Liver (tissue), 9 donors: ENCODE results near the gene C10orf71. TPM values are rescaled to one million over a fixed set of nuclear protein-coding genes. Genes with fewer than 3 reads are reported as not detected.

Experiments used
- DNase-seq: peaks from one replicate; pipeline ENCODE4 v3.0.0-alpha.2; 2017; ENCODE audit warnings: low spot score
- H3K27ac ChIP-seq, 2 donors: one replicate each; pipeline ENCODE4 v1.7.0; 2013; ENCODE audit warnings: inconsistent platforms in 2 of 2, low read length in 2 of 2, control low read depth in 1 of 2, low read depth in 1 of 2, mild to moderate bottlenecking in 1 of 2
- H3K27me3 ChIP-seq, 4 donors: one replicate each; pipeline versions ENCODE4 v1.6.1 to v1.7.0; 2013; ENCODE audit warnings: low read length in 3 of 4, inconsistent platforms in 1 of 4, mild to moderate bottlenecking in 1 of 4, moderate library complexity in 1 of 4; ENCODE audit not compliant: control insufficient read depth in 4 of 4, insufficient read depth in 4 of 4
- H3K36me3 ChIP-seq, 4 donors: one replicate each; pipeline versions ENCODE4 v1.6.1 to v1.7.0; 2013; ENCODE audit warnings: low read length in 3 of 4, mild to moderate bottlenecking in 3 of 4, low read depth in 1 of 4, moderate library complexity in 1 of 4; ENCODE audit not compliant: control insufficient read depth in 4 of 4, insufficient read depth in 3 of 4
- H3K4me1 ChIP-seq, 4 donors: one replicate each; pipeline versions ENCODE4 v1.6.1 to v1.7.0; 2013; ENCODE audit warnings: low read length in 3 of 4, mild to moderate bottlenecking in 3 of 4, moderate library complexity in 1 of 4; ENCODE audit not compliant: control insufficient read depth in 4 of 4, insufficient read depth in 4 of 4
- H3K4me3 ChIP-seq, 3 donors: one replicate each; pipeline versions ENCODE4 v1.6.1 to v1.7.0; 2013; ENCODE audit warnings: low read length in 3 of 3, control low read depth in 1 of 3, low read depth in 1 of 3, mild to moderate bottlenecking in 1 of 3
- H3K9ac ChIP-seq, 2 donors: one replicate each; pipeline ENCODE4 v1.7.0; 2013; ENCODE audit warnings: low read length in 2 of 2, mild to moderate bottlenecking in 2 of 2, moderate library complexity in 2 of 2, control low read depth in 1 of 2, low read depth in 1 of 2
- H3K9me3 ChIP-seq, 4 donors: one replicate each; pipeline versions ENCODE4 v1.6.1 to v1.7.0; 2013; ENCODE audit warnings: low read length in 3 of 4; ENCODE audit not compliant: control insufficient read depth in 4 of 4
- FOXA1 ChIP-seq: IDR thresholded peaks from 2 replicates; pipeline ENCODE4 v1.6.1; 2016; ENCODE audit warnings: antibody characterized with exemption
- FOXA2 ChIP-seq: IDR thresholded peaks from 2 replicates; pipeline ENCODE4 v1.6.1; 2016; ENCODE audit warnings: antibody characterized with exemption
- GABPA ChIP-seq, 2 donors: IDR thresholded peaks in 1 of 2; conservative IDR thresholded peaks in 1 of 2; 2 replicates each; pipeline ENCODE4 v1.6.1; 2016; ENCODE audit warnings: antibody characterized with exemption in 2 of 2, mild to moderate bottlenecking in 1 of 2, moderate library complexity in 1 of 2
- HNF4A ChIP-seq, 2 donors: conservative IDR thresholded peaks; 2 replicates each; pipeline ENCODE4 v1.6.1; 2016; ENCODE audit warnings: antibody characterized with exemption in 2 of 2, mild to moderate bottlenecking in 2 of 2
- HNF4G ChIP-seq: IDR thresholded peaks from 2 replicates; pipeline ENCODE4 v1.6.1; 2016; ENCODE audit warnings: antibody characterized with exemption
- JUND ChIP-seq, 2 donors: IDR thresholded peaks; 2 replicates each; pipeline ENCODE4 v1.6.1; 2016; ENCODE audit warnings: antibody characterized with exemption in 2 of 2
- NR2F2 ChIP-seq: IDR thresholded peaks from 2 replicates; pipeline ENCODE4 v1.6.1; 2016; ENCODE audit warnings: antibody characterized with exemption
- RAD21 ChIP-seq, 2 donors: IDR thresholded peaks; 2 replicates each; pipeline ENCODE4 v1.6.1; 2016; ENCODE audit warnings: antibody characterized with exemption in 2 of 2, mild to moderate bottlenecking in 2 of 2
- RXRA ChIP-seq, 2 donors: IDR thresholded peaks; 2 replicates each; pipeline ENCODE4 v1.6.1; 2017 to 2018; ENCODE audit warnings: antibody characterized with exemption in 2 of 2, mild to moderate bottlenecking in 1 of 2
- SP1 ChIP-seq: IDR thresholded peaks from 2 replicates; pipeline ENCODE4 v1.6.1; 2018; ENCODE audit warnings: antibody characterized with exemption, mild to moderate bottlenecking
- TAF1 ChIP-seq: conservative IDR thresholded peaks from 2 replicates; pipeline ENCODE4 v1.6.1; 2016; ENCODE audit warnings: antibody characterized with exemption, mild to moderate bottlenecking
- YY1 ChIP-seq: IDR thresholded peaks from 2 replicates; pipeline ENCODE4 v1.6.1; 2016; ENCODE audit warnings: antibody characterized with exemption, mild to moderate bottlenecking
- WGBS: extraction: QIAGEN DNeasy Blood & Tissue Kit; methylation state at CpG from one replicate; pipeline ENCODE4 v1.1.7; 2013; 5-methylcytosine and 5-hydroxymethylcytosine counted together
- polyA plus RNA-seq, 2 donors: library from polyadenylated mRNA; stranded (reverse) in 1 of 2; unstranded in 1 of 2; fragments of 200-250 nt in 1 of 2; fragments of >200 nt in 1 of 2; fragmentation: Nextera tagmentation in 1 of 2; extraction: Ambion mirVana in 1 of 2; gene quantifications; one replicate each; pipeline versions ENCODE4 v1.2.1 to v1.2.3, GENCODE V29; 2013 to 2015
- total RNA-seq, 2 donors: library from RNA; depleted of rRNA; stranded (reverse); fragments of >200 nt; gene quantifications; one replicate each; pipeline ENCODE4 v1.2.3, GENCODE V29; 2014
- TF ChIP-seq, protein P1 (sequence below): IDR thresholded peaks from 2 replicates; pipeline ENCODE4 v1.6.1; 2016; ENCODE audit warnings: antibody characterized with exemption, mild to moderate bottlenecking
- TF ChIP-seq, protein P2 (sequence below): IDR thresholded peaks from 2 replicates; pipeline ENCODE4 v1.6.1; 2016; ENCODE audit warnings: antibody characterized with exemption
- TF ChIP-seq, protein P3 (sequence below): fragments of 150-350 bp; IDR thresholded peaks from 2 replicates; pipeline ENCODE4 v1.5.1; 2017; ENCODE audit warnings: improper control_type of control experiment, low read depth, low read length; ENCODE audit not compliant: missing input control
- TF ChIP-seq, protein P4 (sequence below): IDR thresholded peaks from 2 replicates; pipeline ENCODE4 v1.6.1; 2016; ENCODE audit warnings: antibody characterized with exemption
- TF ChIP-seq, protein P5 (sequence below): IDR thresholded peaks from 2 replicates; pipeline ENCODE4 v1.6.1; 2016; ENCODE audit warnings: antibody characterized with exemption
- donor health status: healthy.
- donor health status: healthy.
- donor health status: healthy.
- donor health status: healthy.
- donor health status: healthy.

Gene C10orf71
- total and polyA plus RNA-seq, 4 donors = 0.03 TPM; not detected in 3

DNA sequence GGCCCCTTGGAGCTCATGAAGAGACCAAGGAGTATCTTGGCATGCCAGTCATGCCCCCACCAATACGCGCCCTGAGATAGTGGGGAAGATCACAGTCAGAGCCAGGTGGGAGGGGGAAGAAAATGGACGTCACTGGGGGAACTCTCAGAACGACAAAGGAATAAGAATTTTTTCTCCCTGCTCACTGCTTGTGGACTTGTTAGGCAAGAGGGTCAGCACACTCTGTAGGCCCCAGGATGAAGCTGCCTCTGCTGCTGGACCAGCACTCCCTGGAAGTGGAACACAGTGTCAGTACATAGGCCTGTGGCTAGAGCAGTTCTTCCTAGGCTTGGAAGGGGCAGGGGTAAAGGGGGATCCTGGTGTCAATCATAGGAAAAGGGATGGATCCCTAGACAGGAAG is 50.4 kb downstream of the C10orf71 start:
- no peaks in the 10 kb centered on the region for H3K4me1 ChIP-seq
- H3K36me3 ChIP-seq = no peaks in the 10 kb centered on the region
- WGBS = 91% methylated on average over 4 of the region's 4 CpGs
- DNase-seq = peak; percentile 13
- TF ChIP-seq, protein P1, sequence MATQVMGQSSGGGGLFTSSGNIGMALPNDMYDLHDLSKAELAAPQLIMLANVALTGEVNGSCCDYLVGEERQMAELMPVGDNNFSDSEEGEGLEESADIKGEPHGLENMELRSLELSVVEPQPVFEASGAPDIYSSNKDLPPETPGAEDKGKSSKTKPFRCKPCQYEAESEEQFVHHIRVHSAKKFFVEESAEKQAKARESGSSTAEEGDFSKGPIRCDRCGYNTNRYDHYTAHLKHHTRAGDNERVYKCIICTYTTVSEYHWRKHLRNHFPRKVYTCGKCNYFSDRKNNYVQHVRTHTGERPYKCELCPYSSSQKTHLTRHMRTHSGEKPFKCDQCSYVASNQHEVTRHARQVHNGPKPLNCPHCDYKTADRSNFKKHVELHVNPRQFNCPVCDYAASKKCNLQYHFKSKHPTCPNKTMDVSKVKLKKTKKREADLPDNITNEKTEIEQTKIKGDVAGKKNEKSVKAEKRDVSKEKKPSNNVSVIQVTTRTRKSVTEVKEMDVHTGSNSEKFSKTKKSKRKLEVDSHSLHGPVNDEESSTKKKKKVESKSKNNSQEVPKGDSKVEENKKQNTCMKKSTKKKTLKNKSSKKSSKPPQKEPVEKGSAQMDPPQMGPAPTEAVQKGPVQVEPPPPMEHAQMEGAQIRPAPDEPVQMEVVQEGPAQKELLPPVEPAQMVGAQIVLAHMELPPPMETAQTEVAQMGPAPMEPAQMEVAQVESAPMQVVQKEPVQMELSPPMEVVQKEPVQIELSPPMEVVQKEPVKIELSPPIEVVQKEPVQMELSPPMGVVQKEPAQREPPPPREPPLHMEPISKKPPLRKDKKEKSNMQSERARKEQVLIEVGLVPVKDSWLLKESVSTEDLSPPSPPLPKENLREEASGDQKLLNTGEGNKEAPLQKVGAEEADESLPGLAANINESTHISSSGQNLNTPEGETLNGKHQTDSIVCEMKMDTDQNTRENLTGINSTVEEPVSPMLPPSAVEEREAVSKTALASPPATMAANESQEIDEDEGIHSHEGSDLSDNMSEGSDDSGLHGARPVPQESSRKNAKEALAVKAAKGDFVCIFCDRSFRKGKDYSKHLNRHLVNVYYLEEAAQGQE = no peak
- TF ChIP-seq HNF4A (conservative IDR thresholded peaks at IDR 0.05) (no peak), HNF4G (no peak), TAF1 (no peak), GABPA (IDR thresholded peaks at IDR 0.05 in 1 of 2, conservative IDR thresholded peaks at IDR 0.05 in 1 of 2) (no peak), YY1 (no peak), JUND (IDR thresholded peaks at IDR 0.05) (no peak), SP1 (no peak), NR2F2 (no peak)
- TF ChIP-seq, protein P2, sequence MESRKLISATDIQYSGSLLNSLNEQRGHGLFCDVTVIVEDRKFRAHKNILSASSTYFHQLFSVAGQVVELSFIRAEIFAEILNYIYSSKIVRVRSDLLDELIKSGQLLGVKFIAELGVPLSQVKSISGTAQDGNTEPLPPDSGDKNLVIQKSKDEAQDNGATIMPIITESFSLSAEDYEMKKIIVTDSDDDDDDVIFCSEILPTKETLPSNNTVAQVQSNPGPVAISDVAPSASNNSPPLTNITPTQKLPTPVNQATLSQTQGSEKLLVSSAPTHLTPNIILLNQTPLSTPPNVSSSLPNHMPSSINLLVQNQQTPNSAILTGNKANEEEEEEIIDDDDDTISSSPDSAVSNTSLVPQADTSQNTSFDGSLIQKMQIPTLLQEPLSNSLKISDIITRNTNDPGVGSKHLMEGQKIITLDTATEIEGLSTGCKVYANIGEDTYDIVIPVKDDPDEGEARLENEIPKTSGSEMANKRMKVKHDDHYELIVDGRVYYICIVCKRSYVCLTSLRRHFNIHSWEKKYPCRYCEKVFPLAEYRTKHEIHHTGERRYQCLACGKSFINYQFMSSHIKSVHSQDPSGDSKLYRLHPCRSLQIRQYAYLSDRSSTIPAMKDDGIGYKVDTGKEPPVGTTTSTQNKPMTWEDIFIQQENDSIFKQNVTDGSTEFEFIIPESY = no peak
- TF ChIP-seq, protein P3, sequence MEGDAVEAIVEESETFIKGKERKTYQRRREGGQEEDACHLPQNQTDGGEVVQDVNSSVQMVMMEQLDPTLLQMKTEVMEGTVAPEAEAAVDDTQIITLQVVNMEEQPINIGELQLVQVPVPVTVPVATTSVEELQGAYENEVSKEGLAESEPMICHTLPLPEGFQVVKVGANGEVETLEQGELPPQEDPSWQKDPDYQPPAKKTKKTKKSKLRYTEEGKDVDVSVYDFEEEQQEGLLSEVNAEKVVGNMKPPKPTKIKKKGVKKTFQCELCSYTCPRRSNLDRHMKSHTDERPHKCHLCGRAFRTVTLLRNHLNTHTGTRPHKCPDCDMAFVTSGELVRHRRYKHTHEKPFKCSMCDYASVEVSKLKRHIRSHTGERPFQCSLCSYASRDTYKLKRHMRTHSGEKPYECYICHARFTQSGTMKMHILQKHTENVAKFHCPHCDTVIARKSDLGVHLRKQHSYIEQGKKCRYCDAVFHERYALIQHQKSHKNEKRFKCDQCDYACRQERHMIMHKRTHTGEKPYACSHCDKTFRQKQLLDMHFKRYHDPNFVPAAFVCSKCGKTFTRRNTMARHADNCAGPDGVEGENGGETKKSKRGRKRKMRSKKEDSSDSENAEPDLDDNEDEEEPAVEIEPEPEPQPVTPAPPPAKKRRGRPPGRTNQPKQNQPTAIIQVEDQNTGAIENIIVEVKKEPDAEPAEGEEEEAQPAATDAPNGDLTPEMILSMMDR = no peak
- TF ChIP-seq, protein P4, sequence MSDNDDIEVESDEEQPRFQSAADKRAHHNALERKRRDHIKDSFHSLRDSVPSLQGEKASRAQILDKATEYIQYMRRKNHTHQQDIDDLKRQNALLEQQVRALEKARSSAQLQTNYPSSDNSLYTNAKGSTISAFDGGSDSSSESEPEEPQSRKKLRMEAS = no peak
- TF ChIP-seq, protein P5, sequence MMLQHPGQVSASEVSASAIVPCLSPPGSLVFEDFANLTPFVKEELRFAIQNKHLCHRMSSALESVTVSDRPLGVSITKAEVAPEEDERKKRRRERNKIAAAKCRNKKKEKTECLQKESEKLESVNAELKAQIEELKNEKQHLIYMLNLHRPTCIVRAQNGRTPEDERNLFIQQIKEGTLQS = no peak
- H3K27ac ChIP-seq = no peak overlapping the region
- no peak overlapping the region for H3K4me3 ChIP-seq
- no peaks in the 10 kb centered on the region for H3K27me3 ChIP-seq
- no peak overlapping the region for H3K9ac ChIP-seq
- H3K9me3 ChIP-seq = peaks cover 2 to 14% (median 10%) of the 10 kb centered on the region in 4 donors

DNA sequence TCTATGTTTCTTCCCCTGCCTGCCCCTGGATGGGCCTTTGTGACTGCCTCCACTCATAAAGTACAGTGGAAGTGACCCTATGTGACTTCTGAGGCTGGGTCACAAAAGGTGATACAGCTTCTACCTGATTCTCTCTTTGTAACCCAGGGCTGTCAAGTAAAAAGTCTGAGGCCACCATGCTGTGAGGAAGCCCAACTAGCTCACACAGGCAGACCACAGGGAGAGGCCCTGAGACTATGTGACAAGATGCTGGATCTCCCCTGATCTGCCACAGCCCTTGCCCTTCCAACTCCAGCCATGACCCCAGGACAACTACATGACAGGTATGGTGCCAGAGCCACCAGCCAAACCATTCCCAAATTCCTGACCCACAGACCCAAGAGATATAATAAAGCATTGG is 51.2 kb downstream of the C10orf71 start:
- Histone ChIP-seq H3K9me3 (peaks cover 2 to 14% (median 10%) of the 10 kb centered on the region in 4 donors), H3K36me3 (no peaks in the 10 kb centered on the region), H3K4me3 (no peak overlapping the region), H3K27me3 (no peaks in the 10 kb centered on the region), H3K4me1 (no peaks in the 10 kb centered on the region), H3K9ac (no peak overlapping the region), H3K27ac (no peak overlapping the region)
- peak; percentile 5 for DNase-seq
- TF ChIP-seq HNF4A (conservative IDR thresholded peaks at IDR 0.05) (no peak), RAD21 (IDR thresholded peaks at IDR 0.05) (no peak), JUND (IDR thresholded peaks at IDR 0.05) (no peak), YY1 (no peak), NR2F2 (no peak), FOXA1 (no peak), SP1 (no peak), FOXA2 (no peak), RXRA (IDR thresholded peaks at IDR 0.05) (no peak), TAF1 (no peak), GABPA (IDR thresholded peaks at IDR 0.05 in 1 of 2, conservative IDR thresholded peaks at IDR 0.05 in 1 of 2) (no peak), HNF4G (no peak)
- TF ChIP-seq, protein P1 = no peak
- TF ChIP-seq, protein P5 = no peak
- TF ChIP-seq, protein P4 = no peak
- TF ChIP-seq, protein P2 = no peak
